HG03064 (cell line): ENCODE measurements around the gene PSMB10.
"Not testable (repeated sequence)": the region's sequence is repeated elsewhere in the genome, so short reads cannot be mapped to it uniquely, and the experiment has no call there.

Experiments used
- ATAC-seq: cut with Tn5 transposase; IDR thresholded peaks from one replicate; pipeline ENCODE4 v1.9.1; 2021; ENCODE audit warnings: low read depth; ENCODE audit not compliant: unreplicated experiment

Gene PSMB10

DNA sequence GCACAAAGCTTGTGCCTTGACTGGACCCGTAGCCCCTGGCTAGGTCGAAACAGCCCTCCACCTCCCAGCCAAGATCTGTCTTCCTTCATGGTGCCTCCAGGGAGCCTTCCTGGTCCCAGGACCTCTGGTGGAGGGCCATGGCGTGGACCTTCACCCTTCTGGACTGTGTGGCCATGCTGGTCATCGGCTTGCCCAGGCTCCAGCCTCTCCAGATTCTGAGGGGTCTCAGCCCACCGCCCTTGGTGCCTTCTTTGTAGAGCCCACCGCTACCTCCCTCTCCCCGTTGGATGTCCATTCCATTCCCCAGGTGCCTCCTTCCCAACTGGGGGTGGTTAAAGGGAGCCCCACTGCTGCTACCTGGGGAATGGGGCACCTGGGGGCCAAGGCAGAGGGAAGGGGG is 8.5 kb downstream of the PSMB10 start:
- ATAC-seq = no peak

DNA sequence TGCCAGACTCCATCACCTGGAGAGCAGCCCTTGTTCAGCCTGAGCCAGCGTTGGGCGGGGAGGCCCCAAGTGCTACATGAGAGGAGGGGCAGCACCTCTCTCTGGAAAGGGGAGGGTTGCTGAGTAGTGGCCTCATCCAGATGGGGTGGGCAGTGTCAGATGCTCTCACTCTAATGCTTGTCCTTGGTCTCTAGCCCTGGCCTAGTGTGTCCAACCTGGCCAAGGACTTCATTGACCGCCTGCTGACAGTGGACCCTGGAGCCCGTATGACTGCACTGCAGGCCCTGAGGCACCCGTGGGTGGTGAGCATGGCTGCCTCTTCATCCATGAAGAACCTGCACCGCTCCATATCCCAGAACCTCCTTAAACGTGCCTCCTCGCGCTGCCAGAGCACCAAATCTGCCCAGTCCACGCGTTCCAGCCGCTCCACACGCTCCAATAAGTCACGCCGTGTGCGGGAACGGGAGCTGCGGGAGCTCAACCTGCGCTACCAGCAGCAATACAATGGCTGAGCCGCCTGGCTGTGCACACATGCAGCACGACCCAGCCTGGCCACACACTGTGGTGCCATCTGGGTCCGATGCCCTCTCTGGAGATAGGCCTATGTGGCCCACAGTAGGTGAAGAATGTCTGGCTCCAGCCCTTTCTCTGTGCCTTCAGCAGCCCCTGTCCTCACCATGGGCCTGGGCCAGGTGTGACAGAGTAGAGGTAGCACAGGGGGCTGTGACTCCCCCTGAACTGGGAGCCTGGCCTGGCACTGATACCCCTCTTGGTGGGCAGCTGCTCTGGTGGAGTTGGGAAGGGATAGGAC is 9.3 kb downstream of the PSMB10 start:
- ATAC-seq = no peak

DNA sequence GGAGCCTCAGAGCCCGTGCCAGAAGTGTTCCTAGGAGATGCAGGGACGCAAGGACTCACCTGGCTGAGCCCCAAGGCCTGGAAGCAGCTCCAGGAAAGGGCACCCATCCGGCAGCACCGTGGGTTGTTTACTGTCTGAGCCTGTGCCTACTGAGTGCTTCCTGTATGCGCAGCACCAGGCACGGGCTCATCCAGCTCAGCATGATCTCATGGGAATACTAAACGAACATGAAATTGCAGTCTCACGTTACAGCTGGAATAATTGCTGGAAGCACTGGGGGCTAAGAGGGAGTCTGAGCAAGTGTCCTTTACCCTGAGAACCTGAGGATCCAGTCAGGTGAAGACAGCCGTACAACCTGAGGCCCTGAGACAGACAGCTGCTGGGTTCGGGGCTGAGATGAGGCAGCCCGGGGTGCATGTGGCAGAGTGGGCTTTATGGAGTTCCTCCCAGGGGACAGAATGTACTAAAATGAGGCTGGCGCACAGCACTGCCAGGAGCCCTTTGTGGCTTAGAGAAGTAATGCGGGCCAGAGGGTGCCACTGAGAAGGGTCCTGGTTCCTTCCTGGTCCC is 10.4 kb downstream of the PSMB10 start:
- ATAC-seq = no peak

DNA sequence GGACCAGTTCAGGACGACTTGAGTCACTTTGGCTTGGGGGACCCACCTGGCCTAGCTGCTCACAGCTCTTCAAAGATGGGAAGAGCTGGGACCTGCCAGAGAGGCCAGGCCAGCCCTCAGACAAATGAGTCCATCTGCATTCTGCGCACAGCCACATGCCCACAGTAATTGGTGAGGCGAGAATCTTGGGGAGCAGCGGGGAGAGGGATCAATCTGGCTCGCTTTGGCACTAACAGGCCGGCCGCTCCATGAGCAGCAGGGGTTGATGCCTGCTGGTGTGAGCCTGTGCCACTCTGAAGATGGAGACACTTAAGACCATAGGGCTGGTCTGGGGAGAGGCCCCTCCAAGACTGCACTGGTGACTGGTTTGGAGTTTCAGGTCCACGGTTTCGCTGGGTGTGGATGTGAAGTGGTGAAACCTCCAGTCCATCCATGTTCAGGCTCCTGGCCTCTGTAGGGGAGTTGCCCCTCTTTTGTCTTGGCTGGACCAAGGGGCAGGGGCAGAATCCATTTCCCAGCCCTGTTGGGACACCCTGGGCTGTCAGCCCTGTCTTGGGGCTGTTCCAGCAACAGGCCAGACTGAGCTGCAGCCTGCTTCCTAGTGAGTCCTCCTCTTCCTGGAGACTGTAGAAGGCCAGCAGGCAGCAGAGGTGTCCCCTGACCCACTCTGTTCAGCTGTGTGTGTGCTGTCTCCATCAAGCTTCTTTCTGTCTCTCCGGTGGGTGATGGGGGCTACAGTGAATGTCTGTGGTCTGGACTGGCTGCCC is 12.3 kb downstream of the PSMB10 start:
- ATAC-seq = no peak

DNA sequence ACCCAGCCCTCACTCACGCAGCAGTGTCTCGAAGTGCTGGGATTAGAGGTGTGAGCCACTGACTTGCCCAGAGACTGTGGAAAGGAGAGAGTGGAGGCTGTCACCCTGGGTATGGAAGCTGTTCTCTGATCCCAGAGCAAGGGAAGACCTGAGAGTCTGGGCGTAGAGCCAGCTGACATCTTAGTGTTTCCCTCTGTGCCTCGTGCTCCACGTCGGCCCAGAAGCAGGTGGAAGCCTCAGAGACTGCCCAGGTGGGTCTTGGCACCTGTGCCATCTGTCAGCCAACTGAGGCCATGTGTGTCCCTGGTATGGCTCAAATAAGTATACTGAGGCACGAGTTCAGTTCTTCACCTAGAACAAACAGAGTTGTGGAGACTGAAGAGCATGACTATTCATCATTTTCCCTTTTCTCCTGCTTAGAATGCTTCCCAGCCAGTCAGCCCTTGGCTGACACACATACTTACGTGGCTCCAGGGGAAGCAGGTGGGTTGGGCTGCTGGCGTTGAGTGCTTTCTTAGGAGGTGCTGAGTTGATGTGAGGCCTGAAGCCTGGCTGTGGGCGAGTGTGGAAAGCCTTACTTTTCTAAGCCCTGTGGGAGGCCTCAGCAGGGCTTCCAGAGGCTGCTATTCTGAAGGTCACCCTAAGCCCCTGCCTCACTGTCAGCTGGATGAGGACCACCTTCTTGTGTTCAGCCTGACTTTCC is 13.1 kb downstream of the PSMB10 start:
- ATAC-seq = no peak

DNA sequence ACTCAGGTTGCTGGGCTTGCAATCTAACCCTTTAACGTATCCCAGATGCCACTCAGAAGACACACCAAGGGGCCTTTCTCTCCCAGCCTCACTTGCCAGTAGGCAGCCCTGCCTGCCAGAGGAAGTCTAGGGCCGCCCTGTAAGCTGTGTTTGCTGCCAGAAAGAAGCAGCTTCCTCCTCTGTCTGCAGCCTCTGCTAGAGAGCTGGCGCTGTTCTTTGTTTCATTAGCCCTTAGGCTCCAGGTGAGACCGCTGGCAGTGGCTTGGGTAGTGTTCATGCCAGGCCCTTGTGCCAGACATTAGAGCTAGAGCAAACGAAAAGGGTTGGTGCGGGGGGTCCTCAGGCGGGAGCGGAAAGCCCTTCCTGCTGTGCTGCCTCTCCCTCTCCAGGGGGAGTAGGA is 13.9 kb downstream of the PSMB10 start:
- no peak for ATAC-seq

DNA sequence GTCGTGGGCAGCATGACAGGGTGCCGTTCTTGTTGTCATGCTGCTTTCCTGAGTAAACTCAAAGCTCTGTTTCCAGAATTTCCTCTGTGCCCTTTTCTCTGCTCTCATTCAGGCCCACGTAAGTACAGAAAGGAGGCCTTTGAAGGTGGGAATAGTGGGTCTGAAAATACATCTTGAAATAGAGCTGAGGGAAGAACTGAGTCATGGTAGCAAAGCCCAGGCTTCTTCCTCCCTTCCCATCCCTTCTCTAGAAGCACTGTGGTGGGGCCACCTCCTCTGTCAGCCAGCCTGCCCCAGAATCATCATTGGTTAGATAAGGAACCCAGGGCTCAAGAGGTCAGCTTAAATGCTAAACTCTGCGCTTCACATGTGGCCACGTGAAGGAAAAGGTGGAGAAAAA is 14.4 kb downstream of the PSMB10 start:
- no peak for ATAC-seq

DNA sequence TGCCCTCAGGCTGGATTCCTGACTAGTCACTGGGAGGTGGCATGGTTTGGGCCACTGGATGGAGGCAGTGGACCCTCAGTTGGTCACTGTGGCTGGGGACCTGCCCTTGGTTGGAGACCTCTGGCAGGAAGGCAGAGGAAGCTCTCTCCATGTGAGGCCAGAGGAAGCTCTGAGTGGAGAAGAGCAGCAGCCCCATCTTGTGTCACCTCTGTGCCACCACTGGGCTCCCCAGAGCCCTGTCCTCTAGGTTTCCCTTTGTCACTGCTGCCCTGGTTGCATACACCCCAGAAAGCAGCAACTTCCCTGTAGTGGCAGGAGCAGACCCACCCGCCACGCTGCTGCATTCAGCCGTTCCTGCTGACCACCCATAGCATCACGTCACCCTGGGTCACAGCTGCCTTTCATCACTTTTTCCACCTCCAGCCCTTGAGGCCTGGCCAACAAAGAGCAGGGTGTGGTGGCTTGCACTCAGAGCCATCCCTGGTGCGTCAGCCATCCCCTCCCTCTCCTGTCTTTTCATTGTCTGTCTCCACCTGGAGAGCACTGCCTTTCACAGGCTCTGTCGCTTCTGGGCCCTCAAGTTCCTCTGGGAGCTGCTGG is 16.9 kb downstream of the PSMB10 start:
- no peak for ATAC-seq

DNA sequence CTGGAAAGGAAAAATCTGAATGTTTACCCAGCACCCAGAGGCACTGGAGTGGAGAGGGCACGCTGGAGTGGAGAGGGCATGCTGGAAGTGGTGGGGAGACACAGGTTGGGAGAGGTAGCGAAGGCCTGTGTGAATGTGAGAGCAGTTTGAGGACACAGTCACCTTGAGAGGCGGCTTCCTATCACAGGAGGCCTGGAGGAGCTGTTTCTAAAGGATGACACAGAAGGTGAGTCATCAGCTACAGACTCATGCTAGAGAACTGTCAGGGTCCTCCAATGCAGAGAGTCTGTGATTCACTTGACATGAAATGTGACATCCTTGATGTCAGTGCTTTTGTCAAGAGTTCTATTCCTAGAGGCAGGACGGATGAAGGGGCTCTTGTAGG is 18.8 kb downstream of the PSMB10 start:
- no peak for ATAC-seq

DNA sequence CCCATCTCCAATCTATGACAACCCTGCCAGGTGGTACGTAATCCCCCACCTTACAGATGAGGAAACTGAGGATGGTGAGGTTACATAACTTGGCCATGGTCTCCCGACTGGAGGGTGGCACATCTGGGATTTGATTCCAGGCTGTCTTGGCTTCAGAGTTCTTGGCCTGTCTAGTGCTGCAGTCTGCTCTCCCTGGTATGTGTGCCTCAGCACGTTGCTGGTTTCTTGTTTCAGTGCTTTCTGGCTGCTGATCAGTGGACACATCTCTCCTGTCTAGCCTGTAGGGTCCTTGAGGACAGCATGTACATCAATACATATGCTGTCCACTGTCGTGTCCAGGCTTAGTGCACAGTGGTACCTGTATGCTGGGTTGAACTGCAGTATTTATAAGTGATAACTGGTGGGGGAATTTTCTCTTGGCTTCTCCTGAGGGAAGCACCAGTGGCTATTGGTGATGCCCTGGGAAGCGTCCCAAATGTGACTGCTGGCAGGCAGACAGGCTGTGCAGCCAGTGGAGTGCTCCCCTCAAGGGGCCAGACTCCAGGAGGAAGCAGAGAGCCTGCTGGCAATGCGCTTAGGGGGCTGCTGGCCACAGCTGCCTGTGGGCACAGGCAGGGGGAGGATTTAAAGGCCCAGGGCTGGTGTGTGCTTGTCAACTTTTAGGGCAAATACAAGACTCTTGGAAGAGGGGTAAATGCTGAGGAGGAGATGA is 19.4 kb downstream of the PSMB10 start:
- ATAC-seq = no peak

DNA sequence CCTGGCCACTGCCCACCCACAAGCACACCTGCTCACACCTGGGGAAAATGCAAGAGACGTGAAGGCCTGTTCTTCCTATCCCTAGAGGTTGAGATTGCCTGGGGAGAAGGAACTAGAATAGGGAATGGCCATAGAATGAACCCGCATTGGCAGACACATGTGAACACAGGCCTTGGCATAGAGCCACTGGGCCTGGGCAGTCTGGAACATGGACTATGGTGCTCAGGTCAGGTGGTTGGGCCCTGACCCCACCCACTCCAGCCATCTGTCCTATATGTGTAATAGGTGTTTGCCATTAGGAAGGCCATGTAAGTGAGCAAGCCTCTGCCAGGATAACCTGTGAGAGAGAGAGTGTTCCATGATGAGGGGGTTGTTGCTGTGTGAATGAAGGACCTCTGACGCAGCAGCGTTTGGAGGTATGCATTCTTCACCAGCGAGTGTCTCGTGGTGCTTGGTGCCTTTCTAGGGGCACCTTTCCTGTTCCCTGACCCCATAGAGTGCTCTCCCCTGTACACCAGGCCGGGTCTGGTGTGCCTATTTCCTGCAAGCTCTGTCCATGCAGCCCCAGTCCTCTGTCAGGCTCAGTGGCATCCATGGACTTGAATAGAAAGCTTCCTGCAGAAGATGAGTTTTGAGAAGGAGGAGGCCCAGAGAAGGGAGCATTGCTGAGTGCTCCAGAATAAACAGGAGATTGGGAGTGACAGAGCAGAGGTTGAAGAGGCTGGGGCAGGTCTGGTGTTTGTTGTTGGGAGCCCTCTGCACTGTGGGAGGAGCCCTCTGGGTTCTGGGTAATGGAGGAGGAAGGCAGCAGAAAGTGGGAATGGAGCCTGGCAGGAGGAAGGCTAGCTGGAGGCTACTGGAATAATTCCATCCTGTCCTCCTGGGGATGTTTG is 20.6 kb downstream of the PSMB10 start:
- ATAC-seq = no peak

DNA sequence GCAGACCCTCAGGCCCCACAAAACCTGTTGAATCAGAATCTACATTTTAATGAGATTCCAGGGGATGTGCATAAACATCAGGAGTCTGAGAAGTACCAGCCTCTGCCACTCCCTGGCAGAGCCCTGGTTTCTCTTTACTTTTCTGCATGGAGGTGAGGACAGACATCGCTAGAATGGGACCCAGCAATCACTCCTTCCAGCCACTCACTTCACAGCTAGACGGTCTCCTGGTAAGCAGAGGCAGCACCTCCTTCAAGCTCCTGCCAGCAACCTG is 21.2 kb downstream of the PSMB10 start:
- not testable (repeated sequence) for ATAC-seq

DNA sequence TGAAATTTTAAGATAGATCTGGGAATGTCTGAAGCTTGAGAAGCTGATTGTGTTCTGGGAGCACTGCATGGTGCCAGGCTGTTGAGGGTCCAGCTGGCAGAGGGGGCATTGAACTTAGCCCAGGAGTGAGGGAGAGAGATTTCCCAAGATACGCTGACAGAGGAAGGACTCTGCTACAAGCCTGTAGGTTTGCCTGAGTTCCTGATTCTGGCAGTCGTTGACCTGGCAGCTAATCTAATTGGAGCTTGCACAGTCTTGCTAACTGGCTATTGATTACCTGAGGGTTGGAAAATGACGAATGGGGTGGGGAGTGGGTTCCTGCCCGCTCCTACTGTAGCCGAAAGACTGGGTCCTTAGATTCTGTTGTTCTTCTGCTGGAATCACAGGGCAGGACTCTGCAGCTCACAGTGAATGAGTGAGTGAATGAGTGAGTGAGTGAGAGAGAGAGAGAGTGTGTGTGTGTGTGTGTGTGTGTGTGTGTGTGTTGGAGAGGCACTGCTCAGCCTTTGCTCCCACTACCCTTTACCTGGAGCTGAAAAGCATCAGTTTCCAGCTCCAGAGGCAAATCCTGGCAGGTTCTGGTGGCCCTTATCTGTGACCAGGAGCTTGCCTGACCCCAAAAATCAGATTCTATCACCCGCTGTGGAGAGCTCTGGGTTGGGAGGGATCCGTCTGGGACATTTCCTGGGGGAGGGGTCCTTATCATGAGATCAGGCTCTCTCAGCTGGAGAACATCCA is 21.7 kb downstream of the PSMB10 start:
- no peak for ATAC-seq

DNA sequence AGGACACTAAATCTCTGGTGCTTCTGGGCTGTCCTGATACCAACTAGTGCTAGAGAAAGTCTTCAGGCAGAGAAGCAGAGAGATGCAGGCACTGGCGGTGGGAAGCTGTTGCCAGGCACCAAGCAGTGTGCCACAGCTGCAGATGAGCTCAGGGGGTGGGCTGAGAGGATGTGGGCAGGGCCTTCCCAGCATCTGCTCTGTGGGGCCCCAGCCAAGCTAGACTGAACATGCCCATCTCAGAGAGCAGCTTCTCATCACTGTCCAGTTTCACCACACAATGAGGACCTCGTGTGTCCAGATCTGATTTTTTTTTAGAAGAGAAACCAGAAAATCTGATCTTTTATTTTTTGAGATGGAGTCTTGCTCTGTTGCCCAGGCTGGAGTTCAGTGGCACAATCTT is 26.5 kb downstream of the PSMB10 start:
- ATAC-seq = no peak

DNA sequence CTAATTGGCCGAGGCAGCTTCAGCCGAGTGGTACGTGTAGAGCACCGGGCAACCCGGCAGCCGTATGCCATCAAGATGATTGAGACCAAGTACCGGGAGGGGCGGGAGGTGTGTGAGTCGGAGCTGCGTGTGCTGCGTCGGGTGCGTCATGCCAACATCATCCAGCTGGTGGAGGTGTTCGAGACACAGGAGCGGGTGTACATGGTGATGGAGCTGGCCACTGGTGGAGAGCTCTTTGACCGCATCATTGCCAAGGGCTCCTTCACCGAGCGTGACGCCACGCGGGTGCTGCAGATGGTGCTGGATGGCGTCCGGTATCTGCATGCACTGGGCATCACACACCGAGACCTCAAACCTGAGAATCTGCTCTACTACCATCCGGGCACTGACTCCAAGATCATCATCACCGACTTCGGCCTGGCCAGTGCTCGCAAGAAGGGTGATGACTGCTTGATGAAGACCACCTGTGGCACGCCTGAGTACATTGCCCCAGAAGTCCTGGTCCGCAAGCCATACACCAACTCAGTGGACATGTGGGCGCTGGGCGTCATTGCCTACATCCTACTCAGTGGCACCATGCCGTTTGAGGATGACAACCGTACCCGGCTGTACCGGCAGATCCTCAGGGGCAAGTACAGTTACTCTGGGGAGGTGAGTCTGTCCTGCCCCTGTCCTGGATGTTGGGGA is 27.5 kb downstream of the PSMB10 start:
- no peak for ATAC-seq

DNA sequence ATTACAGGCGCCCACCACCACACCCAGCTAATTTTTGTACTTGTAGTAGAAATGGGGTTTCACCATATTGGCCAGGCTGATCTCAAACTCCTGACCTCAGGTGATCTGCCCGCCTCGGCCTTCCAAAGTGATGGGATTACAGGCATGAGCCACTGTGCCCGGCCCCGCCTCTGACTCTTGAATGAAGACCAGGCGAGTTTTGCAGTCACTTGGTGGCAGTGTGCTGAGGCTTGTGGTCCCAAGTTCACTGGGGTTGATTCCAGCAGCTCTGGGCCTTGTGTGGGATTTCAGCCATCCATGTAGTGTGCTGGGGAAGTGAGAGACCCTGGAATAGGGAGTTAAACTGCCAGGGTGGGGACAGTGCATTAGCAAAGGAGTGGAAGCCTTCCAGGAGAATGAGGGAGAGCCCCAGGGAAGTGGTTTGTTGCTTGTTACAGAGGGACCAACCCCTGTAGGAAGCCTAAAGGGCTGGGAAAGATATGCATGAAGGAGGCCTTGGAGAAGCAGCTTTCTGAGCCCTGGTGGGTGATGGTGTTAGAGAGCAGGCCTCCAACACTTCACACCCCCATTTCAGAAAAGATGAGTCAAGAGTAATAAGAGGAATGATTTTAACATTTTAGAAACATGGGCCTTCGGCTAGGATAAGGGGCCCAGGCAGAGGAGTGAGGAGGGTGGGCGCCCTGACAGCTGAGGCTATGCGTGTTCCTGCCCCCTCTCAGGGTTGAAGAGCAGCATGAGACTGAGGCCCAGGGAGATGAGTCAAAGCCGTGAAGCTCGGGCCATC is 29.1 kb downstream of the PSMB10 start:
- ATAC-seq = no peak

DNA sequence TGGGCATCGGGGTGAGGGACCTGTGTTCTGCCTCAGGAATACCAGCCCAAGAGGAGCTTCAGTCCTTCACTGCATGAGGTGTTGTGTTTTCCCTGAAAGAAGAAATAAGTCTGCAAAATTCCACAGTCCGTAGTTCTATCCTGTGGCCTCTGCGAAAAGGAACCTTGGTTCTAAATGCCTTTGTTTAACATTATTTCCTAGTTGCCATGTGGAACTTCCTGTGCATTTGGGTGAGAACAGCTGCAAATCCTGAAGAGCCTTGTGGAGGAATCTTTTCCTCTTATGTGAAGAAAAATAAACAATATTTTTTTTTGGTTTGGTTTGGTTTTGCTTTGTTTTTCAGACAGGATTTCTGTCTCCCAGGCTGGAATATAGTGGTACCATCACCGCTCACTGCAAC is 33.8 kb downstream of the PSMB10 start:
- ATAC-seq = no peak
